SK-N-MC (cell line): ENCODE results near the gene DOCK1.

Source experiments
- DNase-seq: peaks from one replicate; pipeline ENCODE4 v3.0.0-alpha.2; 2011; ENCODE audit warnings: low read depth, low spot score
- H3K27ac ChIP-seq: fragments of 200-600 bp; sonication (generic); 2 replicates; pipeline ENCODE4 v1.5.1; 2016; ENCODE audit warnings: mixed run types
- H3K36me3 ChIP-seq: fragments of 200-600 bp; sonication (generic); 2 replicates; pipeline ENCODE4 v1.6.1; 2017; ENCODE audit warnings: antibody characterized with exemption, low read length, mixed read lengths; ENCODE audit not compliant: insufficient read depth
- H3K4me3 ChIP-seq: fragments of 200-600 bp; sonication (generic); 2 replicates; pipeline ENCODE4 v1.5.1; 2016
- H3K9ac ChIP-seq: fragments of 200-600 bp; sonication (generic); 2 replicates; pipeline ENCODE4 v1.8.0; 2017; ENCODE audit warnings: mixed run types, mixed read lengths; ENCODE audit not compliant: insufficient read length
- H3K9me3 ChIP-seq: fragments of 200-600 bp; sonication (generic); 2 replicates; pipeline ENCODE4 v1.6.1; 2017; ENCODE audit warnings: low read depth, mild to moderate bottlenecking, antibody characterized with exemption, low read length, moderate library complexity, mixed read lengths
- EZH2 ChIP-seq: fragments of 200-600 bp; sonication (generic); IDR thresholded peaks from one replicate; pipeline ENCODE4 v1.6.1; 2017; ENCODE audit warnings: antibody characterized with exemption
- FOXP2 ChIP-seq: optimal IDR thresholded peaks from 2 replicates; pipeline ENCODE3; 2011; ENCODE audit warnings: mild to moderate bottlenecking, moderate library complexity; ENCODE audit not compliant: insufficient read depth; ENCODE audit errors: extremely low read length, control extremely low read depth
- POLR2AphosphoS5 ChIP-seq: IDR thresholded peaks from 2 replicates; pipeline ENCODE4 v1.6.1; 2012; ENCODE audit warnings: mild to moderate bottlenecking, low read depth, low read length, borderline replicate concordance

Gene DOCK1

GRCh38 chr10:127384532-127384931 lies 479.3 kb downstream of the DOCK1 start:
- no peak overlapping the region for H3K27ac ChIP-seq
- no peaks in the 10 kb centered on the region for H3K9me3 ChIP-seq
- H3K4me3 ChIP-seq = no peak overlapping the region
- H3K9ac ChIP-seq = no peak overlapping the region
- DNase-seq = no peak
- no peak for TF ChIP-seq FOXP2
- TF ChIP-seq EZH2 = no peak
- TF ChIP-seq POLR2AphosphoS5 = no peak
- no peaks in the 10 kb centered on the region for H3K36me3 ChIP-seq

GRCh38 chr10:127385066-127385465 lies 479.8 kb downstream of the DOCK1 start:
- Histone ChIP-seq H3K4me3 (no peak overlapping the region), H3K9me3 (no peaks in the 10 kb centered on the region), H3K27ac (no peak overlapping the region), H3K9ac (no peak overlapping the region), H3K36me3 (no peaks in the 10 kb centered on the region)
- TF ChIP-seq FOXP2 (no peak), POLR2AphosphoS5 (no peak), EZH2 (no peak)
- no peak for DNase-seq

GRCh38 chr10:127386606-127387327 lies 481.5 kb downstream of the DOCK1 start:
- TF ChIP-seq EZH2 = no peak
- no peak for TF ChIP-seq POLR2AphosphoS5
- no peak for TF ChIP-seq FOXP2
- DNase-seq = no peak

GRCh38 chr10:127391875-127392274 lies 486.6 kb downstream of the DOCK1 start:
- no peak overlapping the region for H3K27ac ChIP-seq
- H3K4me3 ChIP-seq = no peak overlapping the region
- TF ChIP-seq EZH2 (no peak), FOXP2 (no peak), POLR2AphosphoS5 (no peak)
- H3K9ac ChIP-seq = no peak overlapping the region
- DNase-seq = no peak
- H3K36me3 ChIP-seq = no peaks in the 10 kb centered on the region
- H3K9me3 ChIP-seq = no peaks in the 10 kb centered on the region

More at GRCh38 chr10:127386606-127387327, 481.5 kb downstream of the DOCK1 start:
- H3K27ac ChIP-seq = no peak overlapping the region
- no peaks in the 10 kb centered on the region for H3K36me3 ChIP-seq
- H3K9ac ChIP-seq = no peak overlapping the region
- no peaks in the 10 kb centered on the region for H3K9me3 ChIP-seq
- H3K4me3 ChIP-seq = no peak overlapping the region

GRCh38 chr10:127392351-127393235 lies 487.4 kb downstream of the DOCK1 start:
- Histone ChIP-seq H3K9me3 (no peaks in the 10 kb centered on the region), H3K4me3 (no peak overlapping the region), H3K9ac (no peak overlapping the region), H3K36me3 (no peaks in the 10 kb centered on the region), H3K27ac (no peak overlapping the region)
- DNase-seq = no peak
- TF ChIP-seq FOXP2 (no peak), EZH2 (no peak), POLR2AphosphoS5 (no peak)

- Histone ChIP-seq H3K36me3 (no peaks in the 10 kb centered on the region), H3K9ac (no peak overlapping the region), H3K9me3 (no peaks in the 10 kb centered on the region), H3K4me3 (no peak overlapping the region), H3K27ac (no peak overlapping the region)
- TF ChIP-seq FOXP2 (no peak), EZH2 (no peak), POLR2AphosphoS5 (no peak)
- DNase-seq = no peak
Measured at GRCh38 chr10:127398140-127398970, 493.1 kb downstream of the DOCK1 start.

- no peaks in the 10 kb centered on the region for H3K36me3 ChIP-seq
- no peak overlapping the region for H3K9ac ChIP-seq
- no peaks in the 10 kb centered on the region for H3K9me3 ChIP-seq
- no peak for TF ChIP-seq EZH2
- TF ChIP-seq POLR2AphosphoS5 = no peak
- no peak for TF ChIP-seq FOXP2
- no peak overlapping the region for H3K4me3 ChIP-seq
- no peak overlapping the region for H3K27ac ChIP-seq
- no peak for DNase-seq
Measured at GRCh38 chr10:127398971-127399365, 493.7 kb downstream of the DOCK1 start.

GRCh38 chr10:127399668-127400067 lies 494.4 kb downstream of the DOCK1 start:
- Histone ChIP-seq H3K4me3 (no peak overlapping the region), H3K36me3 (no peaks in the 10 kb centered on the region), H3K9me3 (no peaks in the 10 kb centered on the region), H3K27ac (no peak overlapping the region), H3K9ac (no peak overlapping the region)
- no peak for DNase-seq
- TF ChIP-seq POLR2AphosphoS5 (no peak), EZH2 (no peak), FOXP2 (no peak)
